GM18951 (cell line): ENCODE results near the gene AP5Z1.

Source experiments
- POLR2A ChIP-seq: IDR thresholded peaks from 4 replicates; pipeline ENCODE4 v1.6.1; 2011; ENCODE audit warnings: mild to moderate bottlenecking; ENCODE audit not compliant: insufficient read length, insufficient read depth; ENCODE audit errors: extremely low read depth
- in situ Hi-C: fragments of 300-500 bp; cut with MboI; formaldehyde crosslinking; loops from one replicate; pipeline ENCODE4 v1.12.0; 2022; ENCODE audit warnings: low sequenced_read_pairs, mixed read lengths, inconsistent platforms; ENCODE audit not compliant: unreplicated experiment

Gene AP5Z1

GRCh38 chr7:4739528-4739992 is 35.9 kb upstream of the AP5Z1 start:
- in situ Hi-C loops: no loop called here
- no peak for TF ChIP-seq POLR2A

- TF ChIP-seq POLR2A: no peak
- in situ Hi-C loops: no loop called here
Observed at GRCh38 chr7:4740796-4741195, 34.6 kb upstream of the AP5Z1 start.

GRCh38 chr7:4742051-4742573 is 33.3 kb upstream of the AP5Z1 start:
- no peak for TF ChIP-seq POLR2A
- in situ Hi-C loops: no loop called here

- in situ Hi-C loops: no loop called here
- TF ChIP-seq POLR2A: no peak
Observed at GRCh38 chr7:4742852-4743251, 32.6 kb upstream of the AP5Z1 start.

GRCh38 chr7:4744391-4745264 is 30.8 kb upstream of the AP5Z1 start:
- in situ Hi-C loops: no loop called here
- peak; percentile 59 for TF ChIP-seq POLR2A

GRCh38 chr7:4745265-4745919 is 30.0 kb upstream of the AP5Z1 start:
- in situ Hi-C loops: no loop called here
- TF ChIP-seq POLR2A: peak; percentile 21

- TF ChIP-seq POLR2A: peak; percentile 20
- in situ Hi-C loops: no loop called here
Observed at GRCh38 chr7:4745971-4746919, 29.2 kb upstream of the AP5Z1 start.

GRCh38 chr7:4747013-4747412 is 28.4 kb upstream of the AP5Z1 start:
- in situ Hi-C loops: no loop called here
- TF ChIP-seq POLR2A: no peak

GRCh38 chr7:4747746-4748145 is 27.7 kb upstream of the AP5Z1 start:
- in situ Hi-C loops: no loop called here
- no peak for TF ChIP-seq POLR2A

GRCh38 chr7:4748231-4748681 is 27.2 kb upstream of the AP5Z1 start:
- in situ Hi-C loops: no loop called here
- no peak for TF ChIP-seq POLR2A

- in situ Hi-C loops: no loop called here
- TF ChIP-seq POLR2A: no peak
Observed at GRCh38 chr7:4749363-4749762, 26.1 kb upstream of the AP5Z1 start.

- TF ChIP-seq POLR2A: no peak
- in situ Hi-C loops: loop anchor here (5.0 kb wide), 1 partner anchor 137 kb away; no protein-coding TSS in a partner anchor
Observed at GRCh38 chr7:4749798-4750197, 25.6 kb upstream of the AP5Z1 start.
